Esophagus mucosa (tissue), 1 donor: Measurements from ENCODE around the gene KLF16. TPM values are rescaled to one million over a fixed set of nuclear protein-coding genes. Genes with fewer than 3 reads are reported as not detected.

ENCODE experiments used
- ATAC-seq: fragments of 200-7000 bp; cut with Tn5 transposase; one replicate; pipeline ENCODE4 v1.9.1; 2020
- total RNA-seq: library from RNA; stranded (reverse); gene quantifications from one replicate; pipeline ENCODE4 v1.2.4, GENCODE V29; 2023
- donor health status: DM: yes; HTN: yes; CAD: no.

Gene KLF16
- total RNA-seq, 1 donor from 2014 or later: 23.4 TPM

DNA sequence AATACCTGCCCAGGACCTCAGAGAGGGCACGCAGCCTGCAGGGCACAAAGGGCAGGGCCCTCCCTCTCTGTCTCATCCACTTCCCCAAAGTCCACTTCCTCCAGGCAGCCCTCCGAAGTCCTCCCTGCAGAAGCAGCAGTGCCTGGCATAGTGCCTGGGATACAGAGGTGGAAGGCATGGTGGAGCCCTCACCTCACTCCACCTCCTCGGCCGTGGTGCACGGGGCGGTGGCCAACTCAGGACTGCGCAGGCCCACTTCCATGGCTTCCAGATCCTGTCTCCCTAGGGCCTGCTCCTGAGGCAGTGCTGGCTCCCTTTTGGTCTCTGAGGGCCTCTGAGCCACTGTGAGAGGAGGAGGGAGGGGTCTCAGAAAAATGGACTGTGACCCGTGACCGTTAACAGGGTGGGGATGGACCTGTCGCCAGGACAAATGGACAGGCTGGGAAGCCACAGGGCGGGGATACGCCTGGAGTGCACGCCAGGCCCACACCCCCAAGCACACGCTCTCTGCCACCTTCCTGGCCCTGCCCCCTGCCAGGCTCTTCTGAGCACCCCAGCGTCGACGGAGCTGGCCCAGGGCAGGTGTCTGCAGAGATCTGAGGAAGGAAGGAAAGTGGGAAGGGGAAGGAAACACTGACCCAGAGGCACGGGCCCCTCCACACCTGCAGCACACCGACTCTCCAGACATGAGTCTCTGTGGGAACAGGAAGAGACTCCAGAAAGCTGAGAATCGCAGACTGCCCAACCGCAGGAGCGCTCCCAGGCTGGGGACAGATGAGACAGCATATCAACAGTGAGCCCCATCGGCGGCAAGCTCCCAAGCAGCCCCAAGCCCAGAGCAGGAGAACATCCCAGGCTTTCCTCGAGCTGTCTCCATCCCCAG, 23.5 kb downstream of the KLF16 start:
- no peak for ATAC-seq

GRCh38 chr19:1837625-1838105, 25.7 kb downstream of the KLF16 start:
- ATAC-seq: peak; percentile 47

GRCh38 chr19:1837222-1837565, 26.2 kb downstream of the KLF16 start:
- peak; percentile 2 for ATAC-seq

DNA sequence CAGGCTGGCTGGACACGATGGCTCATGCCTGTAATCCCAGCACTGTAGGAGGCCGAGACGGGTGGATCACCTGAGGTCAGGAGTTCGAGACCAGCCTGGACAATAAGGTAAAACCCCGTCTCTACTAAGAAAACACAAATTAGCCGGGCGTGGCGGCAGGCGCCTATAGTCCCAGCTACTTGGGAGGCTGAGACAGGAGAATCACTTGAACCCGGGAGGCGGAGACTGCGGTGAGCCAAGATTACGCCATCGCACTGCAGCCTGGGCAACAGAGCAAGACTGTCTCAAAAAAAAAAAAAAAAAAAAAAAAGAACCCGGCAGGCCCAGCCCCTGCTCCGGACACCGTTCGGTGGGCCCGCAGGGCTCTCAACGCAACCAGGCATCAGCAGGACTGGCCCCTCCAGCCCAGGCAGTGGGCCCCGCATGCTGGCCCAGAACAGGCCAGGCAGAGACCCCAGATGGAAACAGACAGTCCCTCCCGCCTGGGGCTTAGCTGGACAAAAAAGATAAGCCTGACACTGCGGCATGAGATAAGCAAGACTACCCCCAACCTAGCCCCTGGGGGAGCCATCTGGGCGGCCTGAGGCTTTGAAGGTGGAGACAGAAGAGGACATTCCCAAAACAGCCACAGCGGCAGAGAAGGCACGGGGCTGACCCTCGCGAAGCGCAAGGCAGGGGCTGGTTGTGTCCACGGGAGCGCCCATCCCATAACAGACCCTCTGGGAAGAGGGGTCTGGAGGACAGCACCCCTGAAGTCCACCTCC, 26.7 kb downstream of the KLF16 start:
- ATAC-seq: no peak

DNA sequence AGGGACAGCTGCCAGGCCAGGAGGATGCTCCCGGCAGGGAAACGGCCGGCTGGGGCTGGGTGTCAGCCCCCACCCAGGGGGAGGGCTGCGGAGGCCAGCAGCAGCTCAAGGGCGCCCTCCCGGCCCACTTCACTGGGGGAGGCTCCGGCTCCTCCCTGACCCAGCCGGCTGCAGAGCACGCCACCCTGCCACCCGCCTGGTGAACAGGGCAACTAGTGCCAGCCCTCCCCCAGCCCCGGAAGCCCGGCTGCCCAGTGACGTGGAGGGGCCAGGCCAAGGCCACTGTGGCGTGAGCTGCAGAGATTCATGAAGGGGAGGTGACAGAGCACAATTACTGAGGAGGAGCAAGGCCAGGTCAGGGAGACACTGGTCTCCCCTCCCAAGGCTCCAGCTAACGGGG, 29.8 kb downstream of the KLF16 start:
- no peak for ATAC-seq

- ATAC-seq: no peak
These were observed 31.2 kb downstream of the KLF16 start for GRCh38 chr19:1832046-1832663.

GRCh38 chr19:1830978-1831377, 32.4 kb downstream of the KLF16 start:
- no peak for ATAC-seq

GRCh38 chr19:1830568-1830967, 32.8 kb downstream of the KLF16 start:
- no peak for ATAC-seq

- ATAC-seq: no peak
These were observed 33.4 kb downstream of the KLF16 start for GRCh38 chr19:1829958-1830357.

GRCh38 chr19:1828279-1829238, 34.8 kb downstream of the KLF16 start:
- peak; percentile 25 for ATAC-seq

- ATAC-seq: no peak
These were observed 35.7 kb downstream of the KLF16 start for GRCh38 chr19:1827566-1828278.

GRCh38 chr19:1826557-1827521, 36.5 kb downstream of the KLF16 start:
- ATAC-seq: no peak

DNA sequence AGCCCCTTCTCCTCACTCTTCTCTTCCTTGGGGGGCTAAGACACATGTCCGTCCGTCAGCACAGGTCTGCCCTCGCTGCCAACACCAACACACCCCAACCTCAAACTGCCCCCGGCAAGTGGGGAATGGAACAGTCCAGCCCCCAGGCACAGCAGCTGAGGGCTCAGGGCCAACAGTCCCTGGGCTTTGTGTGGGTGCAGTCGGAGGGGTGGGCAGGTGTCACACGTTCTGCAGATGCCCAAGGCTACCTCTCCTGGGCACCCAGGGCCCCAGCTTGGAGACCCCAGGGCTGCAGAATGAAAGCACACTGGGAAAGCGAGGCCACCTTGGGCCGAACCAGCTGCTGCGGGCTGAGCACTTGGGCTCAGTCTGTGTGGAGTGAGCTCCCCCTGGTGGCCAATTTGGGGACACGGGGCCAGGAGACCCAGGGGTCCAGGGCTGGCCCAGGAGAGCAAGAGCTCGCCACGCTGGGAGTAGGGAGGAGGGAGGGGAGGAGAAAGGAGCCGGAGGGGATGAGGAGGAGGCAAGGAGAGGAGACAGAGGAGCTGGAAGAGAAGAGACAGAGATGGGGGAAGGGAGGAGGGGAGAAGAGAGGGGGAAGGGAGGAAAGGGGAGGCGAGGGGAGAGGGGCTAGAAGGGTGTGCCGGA, 37.3 kb downstream of the KLF16 start:
- peak; percentile 71 for ATAC-seq

GRCh38 chr19:1824252-1824622, 39.1 kb downstream of the KLF16 start:
- no peak for ATAC-seq

GRCh38 chr19:1823539-1824251, 39.7 kb downstream of the KLF16 start:
- ATAC-seq: no peak

- ATAC-seq: no peak
These were observed 40.4 kb downstream of the KLF16 start for GRCh38 chr19:1823020-1823419.

DNA sequence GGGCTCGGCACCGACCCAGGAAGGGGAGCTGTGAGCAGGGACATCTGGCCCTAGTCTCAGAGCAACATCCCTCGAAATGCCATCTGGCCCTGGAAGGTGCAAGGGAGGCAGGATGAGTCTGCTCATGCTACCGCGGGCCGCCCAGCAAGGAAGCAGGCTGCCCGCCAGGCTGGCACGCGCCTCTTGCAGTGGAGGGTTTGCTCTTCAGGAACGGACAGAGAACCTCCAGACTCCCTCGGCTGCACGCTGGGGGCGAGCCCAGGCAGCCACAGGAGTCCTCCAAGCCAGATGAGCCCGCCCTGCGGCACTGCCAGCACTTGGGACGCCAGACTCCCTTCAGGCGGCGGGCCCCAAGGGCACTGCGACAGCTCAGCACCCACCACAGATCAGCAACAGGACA, 41.2 kb downstream of the KLF16 start:
- no peak for ATAC-seq

DNA sequence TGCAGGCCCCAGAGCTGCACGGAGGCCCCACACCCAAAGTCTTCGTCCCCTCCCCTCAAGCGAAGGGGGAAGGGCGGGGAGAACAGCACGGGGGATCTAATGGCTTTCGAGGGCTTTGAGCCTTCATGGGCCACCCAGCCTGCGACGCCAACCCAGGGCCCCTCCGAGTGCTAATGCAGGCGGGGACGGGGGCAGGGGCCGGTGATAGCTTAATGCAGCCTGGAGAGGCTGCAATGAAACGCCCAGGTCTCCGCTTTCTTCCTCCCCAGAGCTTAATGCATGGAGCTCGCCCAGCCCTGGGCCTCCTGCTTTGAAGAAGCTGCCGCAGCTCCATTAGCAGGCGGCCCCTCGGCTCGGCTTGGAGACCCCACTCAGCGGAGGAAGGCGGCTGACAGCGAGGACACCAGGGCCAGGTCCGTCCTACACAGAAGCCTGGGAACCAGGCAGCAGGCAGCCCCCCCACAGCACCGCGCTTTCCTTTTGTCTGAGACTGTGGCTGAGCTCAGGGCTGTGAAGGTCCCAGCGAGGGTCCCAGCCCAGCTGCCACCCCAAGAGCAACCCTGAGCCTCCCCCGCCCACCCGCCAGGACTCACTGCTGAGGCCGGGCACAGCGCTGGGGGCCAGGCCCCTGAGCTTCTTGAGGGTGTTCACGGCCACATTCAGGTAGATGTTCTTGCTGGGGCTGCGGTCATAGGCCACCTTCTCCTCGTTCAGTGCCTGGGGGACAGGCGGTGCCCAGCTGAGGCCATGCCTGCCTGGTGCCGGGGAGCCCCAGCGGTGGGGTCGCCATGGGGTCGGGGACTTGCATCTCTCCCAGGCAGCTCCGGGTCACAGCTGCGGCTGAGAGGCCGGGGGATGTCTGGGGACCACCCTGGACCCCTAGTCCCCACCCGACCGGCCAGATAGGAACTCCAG, 43.8 kb downstream of the KLF16 start:
- ATAC-seq: no peak
